Posterior vena cava (tissue), 2 donors: ENCODE data around the gene ZNF571. TPM values are rescaled to one million over a fixed set of nuclear protein-coding genes. Genes with fewer than 3 reads are reported as not detected.
A peak's percentile ranks its signal among the peaks of the same experiment; 100 is the strongest.

ENCODE experiments used
- DNase-seq: peaks from one replicate; pipeline ENCODE4 v3.0.0-alpha.2; 2020; ENCODE audit warnings: low spot score
- intact Hi-C, 2 donors: fragments of 100-400 bp; cut with DNase I; formaldehyde crosslinking; loops; one replicate each; pipeline versions ENCODE4 v1.14.1 to v1.14.2; 2022 to 2023
- long read RNA-seq, 2 donors: library from polyadenylated mRNA; unstranded; transcript quantifications; one replicate each; pipeline ENCODE4 v2.0.0, GENCODE V29; 2020 to 2021
- total RNA-seq, 2 donors: library from RNA; stranded (reverse); fragmentation: NEBNext Ultra II Directional; extraction: Animal tissue kit (Norgen Biotek cat#: 25700); gene quantifications; one replicate each; pipeline ENCODE4 v1.2.1, GENCODE V29; 2021
- donor health status: DM: yes; HTN: yes; CAD: no.
- donor health status: DM: yes; HTN: yes; CAD: no.

The ZNF571 gene
- total RNA-seq, result 1 to 10 TPM; 4.6 to 6.3 TPM
- long read RNA-seq, donor 1, partial matches to known transcripts, result 0 of 3 reads
- long read RNA-seq, donor 1, other reads (novel, unspliced or antisense), result 3 of 3 reads
- long read RNA-seq, donor 2, partial matches to known transcripts, result 3 of 5 reads
- long read RNA-seq, donor 2, other reads (novel, unspliced or antisense), result 2 of 5 reads

GRCh38 chr19:37594304-37594981 is at the start of gene ZNF571, which contains the start of gene ZNF540:
Gene ZNF571 (minus strand): TSS chr19:37594792. CDS start chr19:37586676, 8,116 bp downstream.
Gene ZNF540 (plus strand): TSS chr19:37594876. CDS start chr19:37598448, 3,572 bp downstream.
- intact Hi-C loops, result no loop called here
- DNase-seq, result peak; percentile 98

- DNase-seq, result no peak
- intact Hi-C loops, result no loop called here
Measured at GRCh38 chr19:37635076-37636056, 40.8 kb upstream of the ZNF571 start.

GRCh38 chr19:37594982-37595382 is 390 bp upstream of the ZNF571 start:
- DNase-seq, result peak; percentile 93
- intact Hi-C loops, result no loop called here

GRCh38 chr19:37593996-37594303 is 642 bp downstream of the ZNF571 start:
- intact Hi-C loops, result no loop called here
- DNase-seq, result no peak

GRCh38 chr19:37583340-37583739 is 11.3 kb downstream of the ZNF571 start:
- intact Hi-C loops, result no loop called here
- no peak for DNase-seq

GRCh38 chr19:37572203-37572602 is 22.4 kb downstream of the ZNF571 start:
- no peak for DNase-seq
- intact Hi-C loops, result no loop called here

- intact Hi-C loops, result no loop called here
- no peak for DNase-seq
Measured at GRCh38 chr19:37565370-37565669, 29.3 kb downstream of the ZNF571 start.

GRCh38 chr19:37564624-37565369 is 29.8 kb downstream of the ZNF571 start:
- intact Hi-C loops, result no loop called here
- no peak for DNase-seq

- intact Hi-C loops, result no loop called here
- no peak for DNase-seq
Measured at GRCh38 chr19:37563518-37563917, 31.1 kb downstream of the ZNF571 start.

- DNase-seq, result peak; percentile 83
- intact Hi-C loops, result no loop called here
Measured at GRCh38 chr19:37551129-37551993, 43.2 kb downstream of the ZNF571 start.

GRCh38 chr19:37537391-37537947 is 57.1 kb downstream of the ZNF571 start:
- no peak for DNase-seq
- intact Hi-C loops, result no loop called here

- intact Hi-C loops, result no loop called here
- DNase-seq, result no peak
Measured at GRCh38 chr19:37519890-37520289, 74.7 kb downstream of the ZNF571 start.

Other genes with a start within 250 kb of the ZNF571 start
- 1 to 10 TPM; 4.2 to 6.7 TPM for gene ZNF527, start 223.7 kb downstream of the ZNF571 start, total RNA-seq
- 1 to 10 TPM; 5.9 to 8.2 TPM for gene ZNF569, start 127.3 kb downstream of the ZNF571 start, total RNA-seq
- 1 to 10 TPM; 6.2 to 6.8 TPM for gene ZNF570, start 125.4 kb downstream of the ZNF571 start, total RNA-seq
- gene ZNF793, start 87.9 kb downstream of the ZNF571 start, total RNA-seq, result 1 to 10 TPM; 6.0 to 7.4 TPM
- 1 to 10 TPM; 2.1 to 4.6 TPM for gene ZNF540, start 84 bp upstream of the ZNF571 start, total RNA-seq
- 10 to 100 TPM; 10.5 to 12.1 TPM for gene ZFP30, start 60.7 kb upstream of the ZNF571 start, total RNA-seq
- 1 to 10 TPM; 4.8 to 6.1 TPM for gene ZNF607, start 125.0 kb upstream of the ZNF571 start, total RNA-seq
- 10 to 100 TPM in 1 of 2 donors, 1 to 10 TPM in 1; 9.9 to 11.8 TPM for gene ZNF573, start 184.8 kb upstream of the ZNF571 start, total RNA-seq